ENCODE data around the gene DAGLA.

DAGLA gene

GRCh38 chr11:61709572-61709971 is 29.4 kb downstream of the DAGLA start:
- no peak for DNase-seq

- no peak for DNase-seq
These were observed 29.8 kb downstream of the DAGLA start for GRCh38 chr11:61710019-61710418.

DNA sequence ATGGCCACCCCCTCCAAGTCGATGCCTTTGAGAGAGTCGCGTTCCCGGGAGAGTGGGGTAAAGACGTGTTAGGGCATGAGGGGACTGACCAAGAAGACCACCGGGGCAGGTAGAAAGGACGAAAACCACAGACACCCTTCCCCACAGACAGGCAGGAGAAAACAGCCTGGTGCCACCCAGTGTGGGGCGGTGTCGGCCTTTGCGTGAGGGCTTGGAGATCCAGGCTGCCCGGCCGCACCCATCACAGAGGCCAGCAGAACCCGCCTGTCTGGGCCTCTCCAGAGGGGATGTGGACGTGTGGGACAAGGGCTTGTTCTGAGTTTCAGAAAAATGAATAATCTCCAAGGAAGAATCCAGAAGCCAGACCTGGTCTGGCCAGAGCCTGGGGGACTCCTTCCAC is 30.8 kb downstream of the DAGLA start:
- no peak for DNase-seq

DNA sequence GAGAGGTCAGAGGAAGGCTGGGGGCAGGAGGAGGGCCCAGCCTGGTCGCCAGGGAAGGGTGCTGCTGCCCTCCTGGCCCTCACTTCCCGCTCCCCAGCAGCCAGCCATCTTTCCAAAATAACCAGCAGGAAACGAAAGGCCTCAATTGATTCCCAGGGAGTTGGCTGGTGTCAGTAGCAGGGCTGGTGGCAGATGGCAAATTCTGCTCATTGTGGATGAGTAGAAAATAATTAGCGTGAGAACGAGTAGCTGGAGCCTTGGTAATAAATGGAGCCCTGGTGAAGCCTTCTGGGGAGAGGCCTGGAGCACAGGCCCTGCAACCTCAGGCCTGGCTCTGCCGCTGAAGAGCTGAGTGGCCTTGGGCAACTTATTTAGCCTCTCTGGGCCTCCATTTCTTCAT is 31.3 kb downstream of the DAGLA start:
- peak in 1 of 56 donors; percentile 13 for DNase-seq

DNA sequence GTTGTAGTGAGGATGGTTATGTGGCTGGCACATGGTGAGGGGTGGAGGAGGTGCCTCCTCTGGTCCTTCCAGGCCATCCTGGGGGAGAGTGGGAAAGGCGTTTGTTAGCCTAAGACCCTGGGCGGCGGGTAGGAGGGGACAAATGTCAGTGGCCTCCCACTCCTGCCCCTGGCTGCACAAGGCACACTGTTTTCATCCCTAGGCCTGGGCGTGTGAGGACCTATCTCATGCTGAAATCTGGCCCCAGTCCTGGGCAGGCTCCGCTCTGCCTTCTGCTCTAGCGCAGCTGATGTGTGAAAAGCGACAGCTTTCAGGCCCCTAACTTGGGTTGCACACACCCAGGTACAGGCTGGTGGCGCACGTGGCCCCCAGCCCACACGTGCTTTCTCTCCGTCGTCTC is 32.1 kb downstream of the DAGLA start:
- no peak for DNase-seq

GRCh38 chr11:61712846-61713245 is 32.7 kb downstream of the DAGLA start:
- DNase-seq = no peak

- no peak for DNase-seq
These were observed 33.3 kb downstream of the DAGLA start for GRCh38 chr11:61713464-61713863.

GRCh38 chr11:61713906-61714305 is 33.7 kb downstream of the DAGLA start:
- DNase-seq = no peak

DNA sequence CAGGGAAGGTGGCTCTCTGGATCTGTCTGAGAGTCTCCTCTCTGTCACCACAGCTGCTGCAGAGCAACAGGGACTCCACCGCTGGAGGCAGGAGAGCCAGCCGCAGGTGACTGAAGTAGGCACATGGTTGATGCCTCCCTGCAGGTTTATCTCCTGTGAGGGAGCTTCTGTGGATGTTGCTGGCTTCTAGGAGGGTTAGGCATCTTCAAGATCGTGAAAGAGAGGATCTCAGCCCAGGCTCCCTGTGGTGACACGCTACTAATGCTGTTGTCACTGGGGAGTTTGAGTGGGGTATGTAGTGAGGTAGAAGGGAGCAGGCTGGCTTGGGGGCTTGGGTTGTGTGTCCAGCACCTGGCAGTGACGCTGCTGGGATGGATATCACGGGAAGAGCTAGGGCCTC is 34.1 kb downstream of the DAGLA start:
- DNase-seq = no peak

GRCh38 chr11:61714916-61715315 is 34.7 kb downstream of the DAGLA start:
- no peak for DNase-seq

DNA sequence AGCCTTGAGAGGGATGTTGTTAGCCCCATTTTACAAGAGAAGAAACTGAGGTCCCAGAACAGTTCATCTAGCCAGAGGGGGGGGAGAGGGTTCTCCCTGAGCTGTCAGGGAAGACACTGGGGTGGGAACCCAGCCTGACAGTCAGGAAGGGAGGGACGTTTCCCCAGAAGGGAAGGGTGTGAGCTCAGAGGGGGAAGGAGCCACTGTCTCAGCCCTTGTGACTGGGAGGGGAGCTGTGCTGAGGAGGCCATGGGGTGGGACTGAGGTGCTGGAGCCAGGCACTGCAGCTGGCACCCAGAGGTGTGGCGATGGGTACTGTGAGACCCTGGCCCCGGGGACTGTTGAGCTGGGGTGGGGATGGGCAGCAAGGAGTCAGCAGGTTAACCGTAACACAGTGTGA is 35.7 kb downstream of the DAGLA start:
- DNase-seq = no peak

GRCh38 chr11:61716478-61717285 is 36.5 kb downstream of the DAGLA start:
- DNase-seq = no peak

DNA sequence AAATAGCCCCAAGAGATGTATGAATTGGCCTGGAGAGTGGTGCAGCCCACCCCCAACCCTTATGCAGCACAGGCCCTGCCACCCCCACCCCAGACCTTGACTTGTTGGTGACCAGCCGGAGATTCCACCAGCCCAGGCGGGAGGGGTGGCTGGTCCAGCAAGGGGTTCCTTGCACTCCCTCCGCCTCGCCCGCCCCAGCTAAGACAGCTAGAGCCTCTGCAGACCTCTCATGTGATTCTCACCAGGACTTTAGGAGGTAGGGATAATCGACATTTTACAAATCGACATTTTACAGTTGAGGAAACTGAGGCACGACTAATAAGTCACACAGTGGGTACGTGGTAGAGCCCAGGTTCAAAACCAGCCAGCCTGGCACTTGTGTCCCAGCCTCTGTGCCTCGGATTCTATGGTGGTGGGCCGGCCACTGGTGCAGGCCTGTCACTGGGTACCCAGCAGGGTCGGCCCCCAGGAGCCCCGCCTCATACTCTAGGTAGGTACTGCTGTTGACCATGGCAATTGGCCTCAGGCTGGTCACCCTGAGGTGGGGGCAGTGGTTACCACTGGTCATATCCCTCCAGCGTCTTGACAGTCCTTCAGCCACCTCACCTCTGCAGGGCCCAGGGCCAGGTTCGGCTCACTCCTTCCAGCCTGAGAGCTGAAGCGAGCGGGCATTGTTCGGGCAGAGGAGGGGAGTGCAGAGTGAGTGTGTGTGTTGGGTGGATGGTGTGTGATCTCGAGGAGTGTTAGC is 37.3 kb downstream of the DAGLA start:
- no peak for DNase-seq

DNA sequence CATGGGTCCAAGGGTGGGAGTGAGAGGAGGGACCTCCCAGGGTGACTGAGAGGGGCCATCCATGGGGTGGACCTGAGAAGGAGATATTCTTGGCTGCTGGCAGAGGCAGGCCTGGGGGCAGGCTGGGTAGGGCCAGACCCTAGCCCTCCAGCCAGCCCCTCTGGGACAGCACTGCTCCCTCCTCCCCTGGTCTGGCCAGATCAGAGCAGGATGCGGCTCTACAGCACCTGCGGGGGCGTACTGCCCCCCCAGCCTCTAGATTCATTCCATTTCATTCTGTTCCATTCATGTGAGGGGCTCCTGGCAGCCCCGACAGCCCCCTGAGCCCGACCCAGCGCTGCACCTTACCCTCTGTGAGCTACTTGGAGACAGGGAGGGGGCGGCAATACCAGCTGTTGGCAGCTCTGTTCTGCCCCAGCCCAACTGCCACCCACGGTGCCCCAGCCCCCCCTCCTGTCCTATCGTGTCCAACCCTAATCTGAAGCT is 37.9 kb downstream of the DAGLA start:
- DNase-seq = peak in 6 of 56 donors; percentile 51 to 82 (median 68)

GRCh38 chr11:61718621-61719302 is 38.6 kb downstream of the DAGLA start:
- peak in 27 of 56 donors; percentile 8 to 82 (median 44) for DNase-seq

- DNase-seq = no peak
These were observed 39.8 kb downstream of the DAGLA start for GRCh38 chr11:61719978-61720377.

DNA sequence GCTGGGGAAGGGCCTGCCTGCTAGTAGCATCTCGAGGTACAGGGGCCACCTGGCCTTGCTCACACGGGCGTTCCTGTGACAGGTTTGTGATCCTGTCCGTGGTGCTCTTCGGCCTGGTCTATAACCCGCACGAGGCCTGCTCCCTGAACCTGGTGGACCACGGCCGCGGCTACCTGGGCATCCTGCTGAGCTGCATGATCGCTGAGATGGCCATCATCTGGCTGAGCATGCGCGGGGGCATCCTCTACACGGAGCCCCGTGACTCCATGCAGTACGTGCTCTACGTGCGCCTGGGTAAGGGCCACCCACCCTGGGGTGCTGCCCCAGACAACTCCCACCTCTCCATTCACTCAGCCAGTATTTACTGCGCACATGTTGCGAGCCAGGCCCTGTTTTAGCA is 40.4 kb downstream of the DAGLA start:
- DNase-seq = no peak

DNA sequence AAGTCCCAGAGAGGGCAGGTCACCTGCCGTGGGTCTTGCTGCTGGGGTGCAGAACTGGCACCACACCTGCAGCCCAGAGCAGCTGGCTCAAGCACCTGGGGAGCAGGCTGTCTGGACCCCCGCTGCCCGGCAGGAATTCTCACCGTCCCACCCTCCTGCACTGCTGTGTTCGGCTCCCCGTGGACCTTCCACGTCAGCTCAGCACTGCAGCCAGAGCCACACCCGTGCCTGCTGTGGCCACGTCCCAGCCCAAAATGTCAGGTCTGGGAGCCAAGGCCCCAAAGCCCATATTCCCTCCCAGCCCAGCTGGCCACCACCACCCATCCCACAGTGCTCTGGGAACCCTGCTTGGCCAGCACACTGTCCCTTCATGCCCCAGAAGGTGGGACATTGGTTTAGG is 44.2 kb downstream of the DAGLA start:
- no peak for DNase-seq

GRCh38 chr11:61725781-61726231 is 45.6 kb downstream of the DAGLA start:
- no peak for DNase-seq

GRCh38 chr11:61726775-61727174 is 46.6 kb downstream of the DAGLA start:
- no peak for DNase-seq

DNA sequence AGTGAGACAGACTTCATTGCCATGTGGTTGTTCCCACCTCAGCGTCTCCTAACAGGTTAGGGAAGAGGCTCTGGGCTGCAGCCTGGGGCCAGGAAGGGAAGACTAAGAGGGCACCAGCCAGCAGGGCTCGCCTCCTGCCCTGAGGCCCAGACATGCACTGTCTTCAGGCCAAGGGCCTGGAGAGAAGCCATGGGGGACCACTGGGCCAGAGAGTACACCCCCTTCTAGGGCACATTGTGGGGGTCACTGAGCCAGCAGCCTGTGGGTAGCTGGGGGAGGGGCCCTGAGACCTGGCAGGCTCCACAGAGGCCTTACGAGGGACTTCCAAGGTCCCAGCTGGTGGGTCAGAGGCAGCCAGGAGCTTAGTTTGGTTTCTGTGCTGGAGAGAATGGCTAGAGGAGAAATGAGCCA is 47.2 kb downstream of the DAGLA start:
- DNase-seq = peak in 7 of 56 donors; percentile 20 to 50 (median 30)

Measured in nucleus accumbens (tissue), 56 donors.